GM19035 (cell line): Measurements from ENCODE around the gene TMEM30A.

Experiments used
- ATAC-seq: cut with Tn5 transposase; IDR thresholded peaks from one replicate; pipeline ENCODE4 v1.9.1; 2021; ENCODE audit not compliant: unreplicated experiment

Gene TMEM30A

GRCh38 chr6:75266716-75267291, 17.8 kb downstream of the TMEM30A start:
- ATAC-seq: peak; percentile 81

DNA sequence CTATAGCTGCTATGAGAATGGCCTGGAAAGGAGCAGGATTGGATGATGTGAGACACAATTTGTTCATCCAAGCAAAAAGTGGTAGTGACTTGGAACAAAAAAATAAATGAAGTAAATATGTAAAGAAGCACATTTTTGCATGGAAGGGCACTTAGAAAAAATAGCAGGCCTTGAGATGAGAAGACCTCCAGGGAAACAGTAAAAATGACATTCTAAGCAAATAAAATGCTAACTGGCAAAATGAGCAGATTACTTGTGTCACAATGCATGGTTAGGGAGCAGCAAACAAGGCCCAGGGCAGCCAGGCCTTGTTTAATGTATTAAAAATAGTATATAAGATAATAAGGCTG, 21.2 kb downstream of the TMEM30A start:
- no peak for ATAC-seq

- no peak for ATAC-seq
These were observed 21.7 kb downstream of the TMEM30A start for GRCh38 chr6:75262716-75263400.

GRCh38 chr6:75261299-75261698, 23.3 kb downstream of the TMEM30A start:
- no peak for ATAC-seq

DNA sequence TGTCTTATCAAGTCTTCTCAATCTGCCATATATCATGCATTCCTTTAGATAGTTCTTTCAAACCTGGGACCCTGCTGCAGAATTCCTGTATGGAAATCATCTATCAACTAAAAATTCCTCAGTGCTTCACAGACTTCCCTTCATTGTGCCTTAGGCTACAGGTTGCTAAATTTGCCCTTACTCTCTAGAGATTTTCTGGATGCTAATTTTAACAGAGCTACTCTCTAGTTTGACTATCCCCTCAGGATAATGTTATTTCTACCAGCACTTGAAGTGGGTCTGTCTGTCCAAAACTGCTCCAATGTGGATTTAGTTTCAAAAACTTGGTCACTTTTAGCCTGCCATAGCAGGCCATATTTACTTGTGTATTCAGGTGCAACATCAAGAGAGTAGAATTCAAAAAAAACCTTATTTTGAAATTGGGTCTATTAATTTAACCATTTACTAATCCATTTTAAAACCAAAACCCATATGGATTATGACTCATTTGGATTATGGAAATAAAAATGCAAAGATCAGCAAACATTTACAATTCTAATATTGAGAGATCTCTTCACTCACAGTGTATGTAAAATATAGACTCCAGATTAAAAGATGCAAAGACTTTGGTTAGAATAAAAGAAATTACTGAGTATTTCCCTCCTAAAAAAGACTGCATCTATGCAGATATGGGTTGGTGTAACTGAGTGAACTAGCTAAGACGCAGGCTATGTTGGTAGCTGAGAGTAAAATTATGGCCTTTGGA, 27.1 kb downstream of the TMEM30A start:
- no peak for ATAC-seq

DNA sequence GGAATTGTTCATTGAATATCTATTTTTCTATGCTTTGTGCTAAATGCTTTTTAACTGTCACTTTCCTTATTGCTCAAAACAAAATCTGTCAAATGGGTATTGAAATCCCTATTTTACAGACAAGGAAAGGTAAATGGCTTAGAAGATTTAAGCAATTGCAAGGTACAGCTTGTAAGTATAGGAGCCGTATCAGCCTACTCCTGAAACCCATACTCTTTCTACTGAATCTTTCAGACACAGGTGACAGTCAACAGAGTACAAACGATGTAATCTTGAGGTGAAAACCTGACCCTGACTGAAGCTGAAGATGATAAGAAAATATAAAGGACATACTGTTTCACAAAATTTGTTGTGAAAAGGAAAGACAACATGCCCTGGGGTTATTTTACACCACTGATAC, 34.0 kb downstream of the TMEM30A start:
- ATAC-seq: no peak

GRCh38 chr6:75249837-75250236, 34.8 kb downstream of the TMEM30A start:
- ATAC-seq: no peak

DNA sequence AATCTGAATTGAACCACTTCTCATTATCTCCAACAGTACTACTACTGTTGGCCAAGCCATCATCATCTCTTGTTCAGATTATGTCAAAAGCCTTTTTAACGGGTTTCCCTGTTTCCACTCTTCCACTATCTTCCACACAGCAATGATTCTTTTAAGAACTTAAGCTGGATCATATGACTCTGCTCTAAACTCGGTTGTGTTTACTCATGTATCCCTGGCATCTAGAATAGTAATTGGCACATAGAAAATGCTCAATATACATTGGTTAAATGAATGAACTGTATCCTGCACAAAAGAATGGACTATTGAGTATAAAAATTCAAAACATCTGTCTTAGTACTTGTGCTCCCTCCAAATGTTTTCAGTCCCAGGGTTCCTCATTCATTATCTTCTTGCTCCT, 38.2 kb downstream of the TMEM30A start:
- no peak for ATAC-seq

DNA sequence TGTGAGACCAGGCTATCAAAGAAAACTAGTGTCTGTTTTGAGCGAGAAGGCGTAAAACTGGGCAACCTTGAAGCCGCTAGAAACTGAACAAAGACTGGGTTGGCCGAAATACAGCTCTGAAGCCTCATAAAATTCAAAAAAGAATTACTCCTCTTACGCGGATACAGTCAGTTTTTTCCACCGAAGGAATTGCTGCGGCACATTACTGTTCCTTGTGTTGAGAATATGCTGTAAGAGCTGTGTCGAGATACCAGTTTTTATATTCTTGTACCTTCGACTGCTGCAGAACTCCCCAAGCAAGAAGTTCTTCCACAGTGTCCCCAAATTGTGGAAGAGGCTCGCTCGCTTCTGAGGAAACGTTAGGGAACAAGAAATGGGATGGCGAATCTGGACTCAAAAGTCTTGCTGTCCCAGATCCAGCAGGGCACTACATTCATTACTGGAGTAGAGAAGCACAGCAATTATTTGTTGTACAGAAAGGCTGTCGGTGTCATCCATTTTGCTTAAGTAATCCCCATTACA, 40.5 kb downstream of the TMEM30A start:
- peak; percentile 22 for ATAC-seq

- peak; percentile 95 for ATAC-seq
These were observed 41.1 kb downstream of the TMEM30A start, which contains the start of gene COX7A2 for GRCh38 chr6:75243333-75244062. COX7A2 (minus strand) TSS chr6:75243801; CDS start chr6:75243734, 67 bp downstream.

- no peak for ATAC-seq
These were observed 48.0 kb downstream of the TMEM30A start for GRCh38 chr6:75236630-75237029.

GRCh38 chr6:75235271-75235670, 49.3 kb downstream of the TMEM30A start:
- no peak for ATAC-seq

DNA sequence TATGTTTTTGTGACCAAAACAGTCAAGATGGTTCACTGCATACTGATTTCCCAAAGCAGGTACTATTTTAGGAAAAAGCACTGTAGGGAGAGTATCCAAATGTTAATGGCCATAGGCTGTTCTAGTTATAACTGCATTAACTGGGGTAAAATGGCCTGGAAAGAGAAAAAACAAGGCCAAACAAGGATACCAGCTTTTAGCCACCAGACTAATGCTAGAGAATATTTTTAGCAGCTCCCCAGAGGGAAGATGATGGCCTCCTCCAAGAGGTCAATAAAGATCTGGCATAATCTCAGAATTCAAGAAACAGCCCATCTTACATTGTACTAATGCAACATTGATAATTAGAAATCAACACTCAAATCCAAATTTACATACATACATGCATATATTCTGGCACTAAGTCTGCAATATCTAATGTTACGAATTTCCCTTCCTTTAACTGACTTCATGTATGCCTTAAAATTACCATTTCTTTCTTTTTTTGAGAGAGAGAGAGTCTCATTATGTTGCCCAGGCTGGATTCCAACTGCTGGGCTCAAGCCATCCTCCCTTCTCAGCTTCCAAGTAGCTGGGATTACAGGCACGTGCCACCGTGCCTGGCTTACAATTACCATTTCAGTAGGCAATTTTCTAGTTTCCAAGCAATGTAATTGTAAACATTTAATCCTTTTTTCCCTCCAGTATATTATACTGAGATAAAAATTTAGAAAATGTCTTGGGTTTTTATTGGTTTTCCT, 50.3 kb downstream of the TMEM30A start:
- ATAC-seq: no peak

GRCh38 chr6:75233092-75233615, 51.4 kb downstream of the TMEM30A start:
- ATAC-seq: no peak

DNA sequence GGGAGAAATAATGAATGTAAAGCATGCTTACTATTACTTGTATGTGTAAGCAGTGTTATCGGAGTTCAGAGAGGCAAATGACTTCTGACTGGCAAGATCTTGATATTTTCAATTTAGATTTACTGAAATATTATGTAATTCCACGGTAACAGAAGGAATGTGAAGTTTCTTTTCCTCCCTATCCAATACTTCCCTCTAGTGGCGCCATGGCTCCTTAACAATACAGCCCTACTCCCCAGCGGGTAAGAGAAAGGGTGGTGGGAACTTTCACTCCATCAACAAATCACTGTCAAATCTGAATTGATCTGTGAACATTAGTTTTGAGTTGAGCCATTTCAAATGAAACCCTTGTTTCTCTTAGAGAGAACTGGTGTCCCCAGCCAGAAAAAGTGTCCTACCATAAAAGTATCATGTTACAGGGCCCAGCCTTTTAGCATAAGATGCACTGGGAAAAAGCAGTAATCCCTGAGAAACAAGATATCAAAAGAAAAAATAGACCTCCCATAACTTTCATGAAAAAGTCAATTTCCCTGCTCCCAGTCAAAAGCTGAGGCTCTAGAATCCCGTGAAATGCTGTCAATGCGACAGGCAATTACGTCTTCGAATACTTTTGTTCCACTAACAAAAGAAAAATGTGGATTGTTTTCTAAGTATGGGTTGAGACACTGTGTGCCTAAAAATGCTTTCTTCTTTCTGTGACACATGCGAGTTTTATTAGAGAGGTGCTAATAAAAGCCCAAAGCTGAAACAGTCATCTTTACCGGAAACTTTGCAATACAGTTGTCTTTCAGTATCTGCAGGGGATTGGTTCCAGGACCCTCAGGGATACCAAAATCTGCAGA, 53.9 kb downstream of the TMEM30A start:
- no peak for ATAC-seq

GRCh38 chr6:75224303-75224926, 60.2 kb downstream of the TMEM30A start:
- no peak for ATAC-seq

- no peak for ATAC-seq
These were observed 61.2 kb downstream of the TMEM30A start for GRCh38 chr6:75223428-75223827.

DNA sequence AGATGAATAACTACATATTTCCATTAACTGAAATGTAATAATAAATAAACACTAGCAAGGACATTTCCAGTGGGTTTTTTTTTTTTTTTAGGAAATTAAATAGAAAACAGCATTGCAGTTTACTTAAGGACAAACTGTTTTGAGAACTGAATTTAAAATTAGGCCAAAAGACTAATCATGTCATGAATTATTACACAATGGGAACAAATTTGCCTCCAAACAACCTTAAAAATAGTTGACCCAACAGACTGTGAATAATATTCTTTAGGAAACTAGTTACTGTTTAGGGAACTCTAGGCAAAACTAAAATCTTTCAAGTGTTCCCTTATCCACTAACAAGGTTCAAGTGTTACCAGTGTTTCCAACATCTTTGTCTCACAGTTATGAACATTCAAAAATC, 62.3 kb downstream of the TMEM30A start:
- no peak for ATAC-seq

DNA sequence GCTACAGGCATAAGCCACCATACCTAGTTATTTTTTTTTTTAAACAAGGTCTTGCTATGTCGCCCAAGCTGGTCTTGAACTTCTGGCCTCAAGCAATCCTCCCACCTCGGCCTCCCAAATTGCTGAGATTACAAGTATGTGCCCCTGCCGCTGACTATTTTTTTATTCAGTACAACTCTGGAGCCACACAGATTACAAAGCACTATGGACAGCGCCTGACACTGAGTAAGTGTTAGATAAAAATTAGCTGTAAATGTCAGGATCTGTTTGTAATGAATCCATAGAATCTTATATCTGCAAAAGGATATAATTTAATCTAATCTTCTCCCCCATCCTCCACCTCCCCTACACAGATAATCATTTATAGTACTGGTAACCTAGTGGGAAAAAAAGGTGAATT, 63.5 kb downstream of the TMEM30A start:
- ATAC-seq: no peak
